Thyroid gland (tissue), 4 donors: Measurements from ENCODE around the gene TBC1D13.

Source experiments
- CTCF ChIP-seq, 6 experiments: fragments of 200-600 bp in 3 of 6; fragments of 450-650 bp in 3 of 6; sonication (generic) in 3 of 6; IDR thresholded peaks; one replicate each; pipeline ENCODE4 v1.5.1; 2016 to 2019; ENCODE audit warnings: antibody characterized with exemption in 6 of 6, mild to moderate bottlenecking in 2 of 6, inconsistent platforms in 1 of 6, moderate library complexity in 1 of 6
- POLR2A ChIP-seq, 2 donors: fragments of 450-650 bp; IDR thresholded peaks; one replicate each; pipeline ENCODE4 v1.6.1; 2017; ENCODE audit warnings: antibody characterized with exemption in 2 of 2, mild to moderate bottlenecking in 2 of 2, moderate library complexity in 1 of 2

- no peak for TF ChIP-seq CTCF (IDR thresholded peaks at IDR 0.05)
- no peak for TF ChIP-seq POLR2A (IDR thresholded peaks at IDR 0.05)
These were observed 20.8 kb downstream of the TBC1D13 start for GRCh38 chr9:128807827-128808226.
